SU-DHL-6 (cell line): ENCODE data around the gene MICOS13.

Experiments used
- H2AFZ ChIP-seq: fragments of 200-600 bp; sonication (generic); 2 replicates; pipeline ENCODE4 v1.6.1; 2014; ENCODE audit warnings: low read depth, mild to moderate bottlenecking, moderate library complexity, mixed read lengths, antibody characterized with exemption, low read length; ENCODE audit not compliant: severe bottlenecking
- H3F3A ChIP-seq: fragments of 200-600 bp; shearing (Covaris generic); 2 replicates; pipeline ENCODE4 v1.6.0; 2016; ENCODE audit warnings: antibody characterized with exemption, mild to moderate bottlenecking; ENCODE audit not compliant: insufficient read depth
- H3K27ac ChIP-seq: fragments of 200-600 bp; sonication (generic); 2 replicates; pipeline ENCODE4 v1.5.1; 2016; ENCODE audit warnings: low read depth, mild to moderate bottlenecking, low read length, moderate library complexity, mixed read lengths
- H3K27me3 ChIP-seq: fragments of 200-600 bp; sonication (generic), shearing (Covaris generic); 2 replicates; pipeline ENCODE4 v1.6.0; 2014; ENCODE audit warnings: mild to moderate bottlenecking, low read length
- H3K36me3 ChIP-seq: fragments of 200-600 bp; sonication (generic); 2 replicates; pipeline ENCODE4 v1.6.1; 2014; ENCODE audit warnings: mild to moderate bottlenecking, low read length, mixed read lengths
- H3K4me2 ChIP-seq: fragments of 300-600, 200-600 bp; shearing (Covaris generic), sonication (generic); 2 replicates; pipeline ENCODE4 v1.6.0; 2014; ENCODE audit warnings: low read length, low read depth, mild to moderate bottlenecking; ENCODE audit not compliant: poor library complexity, severe bottlenecking
- H3K4me3 ChIP-seq: fragments of 200-600 bp; sonication (generic); 2 replicates; pipeline ENCODE4 v1.5.1; 2014; ENCODE audit warnings: antibody characterized with exemption, low read length, mild to moderate bottlenecking, mixed read lengths; ENCODE audit not compliant: insufficient read depth, poor library complexity, severe bottlenecking
- H3K79me2 ChIP-seq: fragments of 200-600 bp; sonication (generic); 2 replicates; pipeline ENCODE4 v1.6.1; 2014; ENCODE audit warnings: mild to moderate bottlenecking, low read length, moderate library complexity; ENCODE audit not compliant: insufficient read depth
- H3K9ac ChIP-seq: fragments of 200-600 bp; sonication (generic); 2 replicates; pipeline ENCODE4 v1.7.0; 2014; ENCODE audit warnings: mild to moderate bottlenecking, low read length
- H3K9me2 ChIP-seq: fragments of 200-600 bp; sonication (generic); replicated peaks from 2 replicates; pipeline ENCODE4 v1.6.1; 2014; ENCODE audit warnings: low read length; ENCODE audit not compliant: insufficient read depth
- H3K9me3 ChIP-seq: fragments of 200-600 bp; sonication (generic); 2 replicates; pipeline ENCODE4 v1.6.1; 2014; ENCODE audit warnings: low read length, mixed read lengths; ENCODE audit not compliant: insufficient read depth
- H4K20me1 ChIP-seq: fragments of 200-600 bp; sonication (generic); 2 replicates; pipeline ENCODE4 v1.6.1; 2014; ENCODE audit warnings: low read depth, mild to moderate bottlenecking, antibody characterized with exemption, low read length, moderate library complexity, mixed read lengths
- CTCF ChIP-seq: fragments of 200-600 bp; sonication (generic); IDR thresholded peaks from one replicate; pipeline ENCODE4 v1.5.1; 2017; ENCODE audit warnings: antibody characterized with exemption, mild to moderate bottlenecking, low read length, moderate library complexity; ENCODE audit not compliant: insufficient read depth, poor library complexity, severe bottlenecking
- EZH2phosphoT487 ChIP-seq: fragments of 200-600 bp; sonication (generic), shearing (Covaris generic); conservative IDR thresholded peaks from 2 replicates; pipeline ENCODE4 v1.6.1; 2018; ENCODE audit warnings: mild to moderate bottlenecking, antibody characterized with exemption, low read length, moderate library complexity, mixed read lengths

The MICOS13 gene

GRCh38 chr19:5664515-5664914 is 15.8 kb downstream of the MICOS13 start:
- H4K20me1 ChIP-seq = peaks cover 2% of the 10 kb centered on the region; the same call in 1 of the 2 replicates
- no peaks in the 10 kb centered on the region for H3K27me3 ChIP-seq
- no peak overlapping the region for H3K27ac ChIP-seq

GRCh38 chr19:5663904-5664303 is 16.4 kb downstream of the MICOS13 start:
- H3K36me3 ChIP-seq = 0 out of 2 replicates have a peak, but pooled peaks cover 3% of the 10 kb centered on the region
- no peaks in the 10 kb centered on the region for H3K9me2 ChIP-seq
- no peaks in the 10 kb centered on the region for H3K27me3 ChIP-seq
- H3F3A ChIP-seq = no peaks in the 10 kb centered on the region
- H3K4me2 ChIP-seq = no peak overlapping the region
- H4K20me1 ChIP-seq = peaks cover 2% of the 10 kb centered on the region; the same call in 1 of the 2 replicates
- H3K79me2 ChIP-seq = no peaks in the 10 kb centered on the region
- TF ChIP-seq EZH2phosphoT487 (no peak), CTCF (no peak)
- H3K9me3 ChIP-seq = no peaks in the 10 kb centered on the region
- no peak overlapping the region for H3K27ac ChIP-seq
- H3K4me3 ChIP-seq = no peak overlapping the region
- H2AFZ ChIP-seq = no peak overlapping the region
- no peak overlapping the region for H3K9ac ChIP-seq

More at GRCh38 chr19:5664515-5664914, 15.8 kb downstream of the MICOS13 start:
- TF ChIP-seq CTCF (no peak), EZH2phosphoT487 (no peak)
- no peak overlapping the region for H2AFZ ChIP-seq
- H3K79me2 ChIP-seq = no peaks in the 10 kb centered on the region
- no peak overlapping the region for H3K4me3 ChIP-seq
- H3K9me2 ChIP-seq = no peaks in the 10 kb centered on the region
- H3K4me2 ChIP-seq = no peak overlapping the region
- H3K9ac ChIP-seq = no peak overlapping the region
- H3K36me3 ChIP-seq = 0 out of 2 replicates have a peak, but pooled peaks cover 3% of the 10 kb centered on the region
- no peaks in the 10 kb centered on the region for H3K9me3 ChIP-seq
- H3F3A ChIP-seq = no peaks in the 10 kb centered on the region

- Histone ChIP-seq H2AFZ (no peak overlapping the region), H3K4me2 (no peak overlapping the region), H3K4me3 (no peak overlapping the region), H3K27me3 (no peaks in the 10 kb centered on the region), H3K9ac (no peak overlapping the region), H3K36me3 (peaks cover 3% of the 10 kb centered on the region; the same call in 1 of the 2 replicates), H3K27ac (no peak overlapping the region), H3K9me2 (no peaks in the 10 kb centered on the region), H3K9me3 (no peaks in the 10 kb centered on the region), H4K20me1 (peaks cover 2% of the 10 kb centered on the region; the same call in 1 of the 2 replicates), H3K79me2 (no peaks in the 10 kb centered on the region), H3F3A (no peaks in the 10 kb centered on the region)
- TF ChIP-seq CTCF = no peak
- no peak for TF ChIP-seq EZH2phosphoT487
Measured at GRCh38 chr19:5661483-5661882, 18.8 kb downstream of the MICOS13 start.
